Osteocyte (in vitro differentiated cells): Measurements from ENCODE around the gene MGA. TPM values are rescaled to one million over a fixed set of nuclear protein-coding genes. Genes with fewer than 3 reads are reported as not detected.
A peak's percentile ranks its signal among the peaks of the same experiment; 100 is the strongest.

ENCODE experiments used
- DNase-seq: peaks from one replicate; pipeline ENCODE4 v3.0.0; 2021; ENCODE audit warnings: mixed read lengths; ENCODE audit not compliant: unreplicated experiment; ENCODE audit errors: extremely low spot score
- H3K27ac Mint-ChIP-seq: one replicate; pipeline ENCODE4 v1.8.0; 2021; ENCODE audit warnings: mild to moderate bottlenecking, mixed read lengths; ENCODE audit not compliant: unreplicated experiment
- H3K27me3 Mint-ChIP-seq: one replicate; pipeline ENCODE4 v1.8.0; 2021; ENCODE audit warnings: mixed read lengths; ENCODE audit not compliant: unreplicated experiment
- H3K36me3 Mint-ChIP-seq: one replicate; pipeline ENCODE4 v1.8.0; 2021; ENCODE audit warnings: mixed read lengths; ENCODE audit not compliant: unreplicated experiment
- H3K4me1 Mint-ChIP-seq: one replicate; pipeline ENCODE4 v1.8.0; 2021; ENCODE audit warnings: mixed read lengths; ENCODE audit not compliant: unreplicated experiment
- H3K4me3 Mint-ChIP-seq: one replicate; pipeline ENCODE4 v1.8.0; 2021; ENCODE audit warnings: mild to moderate bottlenecking, moderate library complexity, mixed read lengths; ENCODE audit not compliant: unreplicated experiment
- H3K9me3 Mint-ChIP-seq: one replicate; pipeline ENCODE4 v1.8.0; 2021; ENCODE audit warnings: mixed read lengths; ENCODE audit not compliant: unreplicated experiment
- CTCF ChIP-seq: fragments of 200-600 bp; sonication (generic); IDR thresholded peaks from 2 replicates; pipeline ENCODE4 v1.5.0; 2021; ENCODE audit warnings: antibody characterized with exemption, mild to moderate bottlenecking, moderate library complexity
- total RNA-seq: library from RNA; stranded (reverse); gene quantifications from 2 replicates; pipeline ENCODE4 v1.2.1, GENCODE V29; 2021

The MGA gene
- total RNA-seq, 1 donor from 2014 or later: 47.2 TPM

GRCh38 chr15:41655716-41656115 is 4.5 kb upstream of the MGA start:
- no peak overlapping the region for H3K4me3 Mint-ChIP-seq

GRCh38 chr15:41656188-41656587 is 4.0 kb upstream of the MGA start:
- no peak for DNase-seq
- no peak for TF ChIP-seq CTCF
- Mint-ChIP-seq H3K36me3 (peaks cover 3% of the 10 kb centered on the region), H3K27ac (peak overlapping the region; percentile 42), H3K4me3 (no peak overlapping the region), H3K4me1 (peaks cover 34% of the 10 kb centered on the region), H3K27me3 (no peaks in the 10 kb centered on the region), H3K9me3 (no peaks in the 10 kb centered on the region)

More at GRCh38 chr15:41655716-41656115, 4.5 kb upstream of the MGA start:
- peaks cover 4% of the 10 kb centered on the region for H3K9me3 Mint-ChIP-seq
- H3K4me1 Mint-ChIP-seq: peaks cover 29% of the 10 kb centered on the region
- H3K27me3 Mint-ChIP-seq: no peaks in the 10 kb centered on the region
- H3K36me3 Mint-ChIP-seq: peaks cover 3% of the 10 kb centered on the region
- peak overlapping the region; percentile 42 for H3K27ac Mint-ChIP-seq
- no peak for TF ChIP-seq CTCF
- no peak for DNase-seq

GRCh38 chr15:41658689-41659088 is 1.5 kb upstream of the MGA start:
- H3K36me3 Mint-ChIP-seq: peaks cover 2% of the 10 kb centered on the region
- no peaks in the 10 kb centered on the region for H3K9me3 Mint-ChIP-seq
- H3K27me3 Mint-ChIP-seq: no peaks in the 10 kb centered on the region
- no peak overlapping the region for H3K27ac Mint-ChIP-seq
- peaks cover 50% of the 10 kb centered on the region for H3K4me1 Mint-ChIP-seq
- DNase-seq: no peak
- TF ChIP-seq CTCF: no peak
- no peak overlapping the region for H3K4me3 Mint-ChIP-seq

GRCh38 chr15:41659190-41659589 is 1.0 kb upstream of the MGA start:
- H3K9me3 Mint-ChIP-seq: no peaks in the 10 kb centered on the region
- no peaks in the 10 kb centered on the region for H3K36me3 Mint-ChIP-seq
- H3K27me3 Mint-ChIP-seq: no peaks in the 10 kb centered on the region
- no peak overlapping the region for H3K4me3 Mint-ChIP-seq
- no peak overlapping the region for H3K27ac Mint-ChIP-seq
- no peak for TF ChIP-seq CTCF
- no peak for DNase-seq
- peaks cover 47% of the 10 kb centered on the region for H3K4me1 Mint-ChIP-seq

GRCh38 chr15:41659855-41660234 is 360 bp upstream of the MGA start:
- TF ChIP-seq CTCF: no peak

More at GRCh38 chr15:41659855-41660234, 360 bp upstream of the MGA start:
- Mint-ChIP-seq H3K4me1 (peaks cover 44% of the 10 kb centered on the region), H3K36me3 (no peaks in the 10 kb centered on the region), H3K27ac (peak overlapping the region; percentile 95), H3K9me3 (no peaks in the 10 kb centered on the region), H3K27me3 (no peaks in the 10 kb centered on the region), H3K4me3 (peak overlapping the region; percentile 87)
- DNase-seq: no peak
